ENCODE data around the gene GAREM1. TPM values are rescaled to one million over a fixed set of nuclear protein-coding genes. Genes with fewer than 3 reads are reported as not detected.

The GAREM1 gene
- total and polyA plus RNA-seq, 2 donors (not counting 3 experiments of a cell fraction or from before 2014, with no cell fraction given): 0.69 to 1.0 TPM

DNA sequence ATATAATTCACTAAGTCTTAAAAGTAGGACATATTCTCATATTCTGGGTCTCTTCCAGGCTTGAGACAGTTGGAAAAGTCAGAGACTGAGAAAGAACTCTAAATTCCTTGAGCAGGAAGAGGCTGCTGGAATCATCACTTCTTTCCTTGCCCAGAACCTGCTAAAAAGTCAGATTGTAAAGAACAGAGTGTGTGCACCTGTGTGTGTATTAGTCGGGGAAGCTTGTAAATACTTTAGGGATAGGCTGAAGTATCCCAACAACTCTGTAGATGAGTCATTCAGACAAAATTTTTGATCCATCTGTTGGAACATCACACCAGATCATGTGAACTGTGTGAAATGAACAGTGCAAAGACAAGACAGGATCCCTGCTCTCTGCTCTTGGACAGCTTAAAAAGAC is 16.1 kb downstream of the GAREM1 start:
- BruUV-seq (replicated peaks): no TSS peak
- ChIA-PET POLR2A (no interaction called here), CTCF (interaction anchor here (1.5 kb wide), 1 partner anchor 16 kb away, joined by 3 read pairs; the partner anchor contains the start of gene GAREM1)
- H3K36me3 ChIP-seq (ENCODE audit: control insufficient read depth in 2 of 2, extremely low read depth in 1 of 2, insufficient read depth in 2 of 2, low read length in 2 of 2): no peaks in the 10 kb centered on the region
- no peak overlapping the region for H3K27ac ChIP-seq (ENCODE audit: insufficient read depth, low read depth, low read length)
- no peak for TF ChIP-seq GATA2 (IDR thresholded peaks at IDR 0.05; ENCODE audit: insufficient read depth, insufficient read length, low read depth, low read length)
- no peak for TF ChIP-seq CTCF (IDR thresholded peaks at IDR 0.05; ENCODE audit: extremely low read depth in 1 of 2, insufficient read depth in 1 of 2, low read depth in 1 of 2, low read length in 2 of 2)
- no peak for TF ChIP-seq JUN (IDR thresholded peaks at IDR 0.05; ENCODE audit: borderline replicate concordance, insufficient read depth, insufficient read length, low read depth)
- TF ChIP-seq FOS (IDR thresholded peaks at IDR 0.05; ENCODE audit: borderline replicate concordance, insufficient read depth, low read length): no peak
- TF ChIP-seq MYC (IDR thresholded peaks at IDR 0.05; ENCODE audit: low read depth, low read length): no peak
- no peak for TF ChIP-seq POLR2A (IDR thresholded peaks at IDR 0.05; ENCODE audit: low read depth, low read length)
- TF ChIP-seq, protein P1, sequence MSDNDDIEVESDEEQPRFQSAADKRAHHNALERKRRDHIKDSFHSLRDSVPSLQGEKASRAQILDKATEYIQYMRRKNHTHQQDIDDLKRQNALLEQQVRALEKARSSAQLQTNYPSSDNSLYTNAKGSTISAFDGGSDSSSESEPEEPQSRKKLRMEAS (IDR thresholded peaks at IDR 0.05; ENCODE audit: insufficient read depth, insufficient read length): no peak
- TF ChIP-seq POLR2AphosphoS5 (IDR thresholded peaks at IDR 0.05; ENCODE audit: insufficient read depth, low read depth, low read length): no peak
- TF ChIP-seq EZH2 (IDR thresholded peaks at IDR 0.05; ENCODE audit: borderline replicate concordance, low read depth, low read length, severe bottlenecking): no peak
- no peak overlapping the region for H3K4me2 ChIP-seq (ENCODE audit: insufficient read depth, low read length)
- intact Hi-C loops (cut with micrococcal nuclease): no loop called here
- H2AFZ ChIP-seq (ENCODE audit: low read depth, low read length): no peak overlapping the region
- no peaks in the 10 kb centered on the region for H3K79me2 ChIP-seq (ENCODE audit: control insufficient read depth, insufficient read depth, low read length)
- H3K9me3 ChIP-seq (replicated peaks; ENCODE audit: control insufficient read depth, insufficient read depth, low read length): no peaks in the 10 kb centered on the region
- no peaks in the 10 kb centered on the region for H3K9me1 ChIP-seq (replicated peaks; ENCODE audit: control insufficient read depth, extremely low read depth, insufficient read depth, low read length)
- H3K27me3 ChIP-seq (ENCODE audit: control insufficient read depth in 2 of 2, insufficient read depth in 2 of 2, low read length in 2 of 2): peaks cover 0 to under 1% of the 10 kb centered on the region in 2 experiments
- H3K4me3 ChIP-seq (replicated peaks in 1 of 3; ENCODE audit: insufficient read depth in 1 of 3, low read depth in 1 of 3, low read length in 3 of 3): no peak overlapping the region
- DNase-seq (ENCODE audit: low read depth, low spot score): no peak
- no peak for FAIRE-seq
- H3K9ac ChIP-seq (replicated peaks; ENCODE audit: extremely low read depth, insufficient read depth, low read length): no peak overlapping the region
- dilution Hi-C loops (cut with MboI; ENCODE audit: extremely low pct_ligation_motif_present, low sequenced_read_pairs): no loop called here
- no peaks in the 10 kb centered on the region for H4K20me1 ChIP-seq (replicated peaks; ENCODE audit: control insufficient read depth, extremely low read depth, insufficient read depth, low read length)
- no peaks in the 10 kb centered on the region for H3K4me1 ChIP-seq (ENCODE audit: control insufficient read depth, extremely low read depth, insufficient read depth, low read length)

Measured in endothelial cell of umbilical vein (primary cell).